Omental fat pad (tissue), 4 donors: ENCODE measurements around the gene KLRC3. TPM values are rescaled to one million over a fixed set of nuclear protein-coding genes. Genes with fewer than 3 reads are reported as not detected.
"Not testable (repeated sequence)": the region's sequence is repeated elsewhere in the genome, so short reads cannot be mapped to it uniquely, and the experiment has no call there.

Experiments
- ATAC-seq: fragments of 150-250 bp; one replicate; pipeline ENCODE4 v1.9.1; 2016; ENCODE audit warnings: mild to moderate bottlenecking, moderate library complexity; ENCODE audit not compliant: low FRiP score
- DNase-seq: peaks from one replicate; pipeline ENCODE4 v3.0.0-alpha.2; 2019; ENCODE audit warnings: low spot score
- CTCF ChIP-seq, 3 donors: fragments of 450-650 bp; IDR thresholded peaks; one replicate each; pipeline ENCODE4 v1.5.1; 2016 to 2017; ENCODE audit warnings: antibody characterized with exemption in 3 of 3, mild to moderate bottlenecking in 3 of 3, moderate library complexity in 2 of 3
- total RNA-seq, 4 donors: library from RNA; depleted of rRNA; stranded (reverse); fragments of >200 nt; gene quantifications; one replicate each; pipeline ENCODE4 v1.1.0, GENCODE V29; 2016

The KLRC3 gene
- 1 to 10 TPM in 1 of 4 donors, not detected in 3; 1.3 TPM for total RNA-seq

GRCh38 chr12:10420334-10420733 lies at the start of gene KLRC3:
KLRC3 (minus strand) TSS chr12:10420595; CDS start chr12:10420550, 45 bp downstream.
- not testable (repeated sequence) for ATAC-seq

GRCh38 chr12:10469701-10470100 lies 49.3 kb upstream of the KLRC3 start:
- no peak for TF ChIP-seq CTCF (IDR thresholded peaks at IDR 0.05)
- ATAC-seq = no peak
- no peak for DNase-seq

More at GRCh38 chr12:10420334-10420733, at the start of gene KLRC3:
- DNase-seq = not testable (repeated sequence)

- ATAC-seq (no peak), DNase-seq (no peak)
- no peak for TF ChIP-seq CTCF (IDR thresholded peaks at IDR 0.05)
Measured at GRCh38 chr12:10466311-10466710, 45.9 kb upstream of the KLRC3 start.

- no peak for TF ChIP-seq CTCF (IDR thresholded peaks at IDR 0.05)
- DNase-seq (no peak), ATAC-seq (no peak)
Measured at GRCh38 chr12:10457760-10458159, 37.4 kb upstream of the KLRC3 start.

GRCh38 chr12:10456856-10457255 lies 36.5 kb upstream of the KLRC3 start:
- no peak for ATAC-seq
- DNase-seq = no peak

GRCh38 chr12:10455766-10456165 lies 35.4 kb upstream of the KLRC3 start:
- DNase-seq (no peak), ATAC-seq (no peak)
- TF ChIP-seq CTCF (IDR thresholded peaks at IDR 0.05) = no peak

More at GRCh38 chr12:10456856-10457255, 36.5 kb upstream of the KLRC3 start:
- no peak for TF ChIP-seq CTCF (IDR thresholded peaks at IDR 0.05)

- DNase-seq = no peak
- no peak for ATAC-seq
- no peak for TF ChIP-seq CTCF (IDR thresholded peaks at IDR 0.05)
Measured at GRCh38 chr12:10454531-10454930, 34.1 kb upstream of the KLRC3 start.

- DNase-seq (no peak), ATAC-seq (no peak)
Measured at GRCh38 chr12:10453156-10453555, 32.8 kb upstream of the KLRC3 start, which contains the start of gene KLRC1. KLRC1 (minus strand) TSS chr12:10453377; CDS start chr12:10451156, 2,221 bp downstream.

More at GRCh38 chr12:10453156-10453555, 32.8 kb upstream of the KLRC3 start, which contains the start of gene KLRC1:
- TF ChIP-seq CTCF (IDR thresholded peaks at IDR 0.05) = no peak
